Measurements from ENCODE around the gene PDXK. TPM values are rescaled to one million over a fixed set of nuclear protein-coding genes. Genes with fewer than 3 reads are reported as not detected.

Gene PDXK
- total RNA-seq, 1 donor from 2014 or later: 22.4 TPM

- FAIRE-seq: no peak
- no peak for DNase-seq (ENCODE audit: low spot score in 2 of 2)
Observed at GRCh38 chr21:43799301-43799840, 80.4 kb downstream of the PDXK start.

GRCh38 chr21:43800124-43800523 lies 81.2 kb downstream of the PDXK start:
- FAIRE-seq (no peak), DNase-seq (ENCODE audit: low spot score in 2 of 2) (no peak)

- DNase-seq (ENCODE audit: low spot score in 2 of 2): no peak
- no peak for FAIRE-seq
Observed at GRCh38 chr21:43800566-43800965, 81.6 kb downstream of the PDXK start.

- FAIRE-seq: no peak
- no peak for DNase-seq (ENCODE audit: low spot score in 2 of 2)
Observed at GRCh38 chr21:43801006-43801783, 82.3 kb downstream of the PDXK start.

DNA sequence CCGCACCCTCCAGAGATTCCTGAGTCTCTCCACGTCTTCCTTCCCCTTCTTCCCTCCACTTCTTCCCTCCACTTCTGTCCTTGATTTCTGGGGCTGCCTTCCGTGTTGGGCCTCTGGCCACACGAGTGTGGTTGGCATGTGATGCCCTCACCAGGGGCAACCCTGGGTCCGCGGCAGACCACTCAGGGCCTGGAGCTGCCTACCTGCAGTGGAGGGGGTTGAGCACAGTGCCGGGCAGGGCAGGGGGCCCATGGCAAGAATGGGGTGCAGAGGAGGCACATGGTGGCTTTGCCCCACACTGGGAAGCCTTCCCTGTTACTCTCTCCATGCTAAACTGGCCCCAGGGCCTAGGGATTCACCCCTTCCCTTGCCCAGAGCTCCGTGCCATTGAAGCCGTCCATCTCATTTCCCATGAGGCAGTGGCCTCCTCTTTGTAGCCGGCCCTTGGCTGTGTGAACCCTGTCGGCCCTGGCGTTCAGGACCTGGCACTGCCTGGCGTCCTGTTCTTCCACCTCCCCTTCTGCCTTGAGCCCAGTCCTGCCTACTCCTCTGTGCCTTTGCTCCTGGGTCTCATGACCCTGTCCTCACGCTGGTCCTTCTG lies 83.9 kb downstream of the PDXK start:
- FAIRE-seq (no peak), DNase-seq (ENCODE audit: low spot score in 2 of 2) (no peak)

GRCh38 chr21:43803558-43804300 lies 84.8 kb downstream of the PDXK start:
- DNase-seq (ENCODE audit: low spot score in 2 of 2): no peak
- no peak for FAIRE-seq

DNA sequence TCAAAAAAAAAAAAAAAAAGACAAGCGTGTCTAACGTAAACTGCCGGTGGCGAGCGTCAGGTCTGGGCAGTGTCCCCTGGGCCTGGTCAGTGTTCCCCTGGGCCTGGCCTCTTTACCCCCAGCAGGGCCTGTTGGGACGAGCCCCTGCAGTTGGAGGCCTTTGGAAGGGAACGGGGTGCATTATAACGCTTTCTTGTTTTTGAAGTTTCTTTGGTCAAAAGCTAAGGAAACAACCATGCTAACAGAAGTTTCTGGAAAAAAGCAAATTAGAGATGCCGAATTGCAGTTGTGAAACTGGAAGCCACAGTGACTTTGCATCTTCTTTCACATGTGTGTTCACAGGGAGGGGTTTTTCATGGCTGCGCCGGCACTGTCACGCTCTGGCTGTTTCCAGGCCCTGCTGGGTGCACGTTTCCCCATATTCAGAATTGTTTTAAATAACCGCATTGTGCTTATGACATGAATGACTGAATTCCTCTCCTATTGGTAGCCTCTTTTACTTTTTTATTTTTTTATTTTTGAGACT lies 86.4 kb downstream of the PDXK start:
- no peak for DNase-seq (ENCODE audit: low spot score in 2 of 2)
- no peak for FAIRE-seq

DNA sequence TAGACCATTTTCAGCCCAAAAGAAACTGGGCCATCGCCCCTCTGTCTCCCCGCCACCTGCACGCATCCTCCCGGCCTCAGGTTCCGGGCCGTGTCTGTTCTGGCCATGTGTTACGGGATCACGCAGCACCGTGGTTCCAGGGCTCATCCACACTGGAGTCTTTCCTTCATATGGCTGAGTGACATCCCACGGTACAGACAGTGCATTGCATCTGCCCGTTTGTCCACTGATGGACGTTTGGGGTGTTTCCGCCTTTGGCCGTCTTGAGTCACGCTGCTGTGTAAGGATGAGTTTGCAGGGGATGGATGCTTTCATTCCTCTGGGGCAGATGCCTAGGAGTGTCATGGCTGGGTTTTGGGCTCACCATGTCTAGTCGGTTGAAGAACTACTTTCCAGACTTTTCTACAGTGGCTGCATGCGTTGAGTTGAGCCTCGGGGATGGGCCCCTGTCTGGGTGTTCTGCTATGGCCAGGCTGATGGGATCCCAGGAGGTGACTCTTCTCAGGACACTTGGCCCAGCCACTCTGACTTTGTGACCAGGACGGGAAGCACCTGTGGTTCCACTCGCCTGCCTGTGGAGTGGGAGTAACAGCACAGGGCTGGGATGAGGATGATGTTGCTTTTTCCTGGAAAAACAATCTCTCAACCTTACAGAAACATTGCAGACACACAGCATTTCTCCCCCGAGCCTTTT lies 87.2 kb downstream of the PDXK start:
- FAIRE-seq (no peak), DNase-seq (ENCODE audit: low spot score in 2 of 2) (no peak)

- DNase-seq (ENCODE audit: low spot score in 2 of 2): no peak
- FAIRE-seq: no peak
Observed at GRCh38 chr21:43808367-43808766, 89.4 kb downstream of the PDXK start.

DNA sequence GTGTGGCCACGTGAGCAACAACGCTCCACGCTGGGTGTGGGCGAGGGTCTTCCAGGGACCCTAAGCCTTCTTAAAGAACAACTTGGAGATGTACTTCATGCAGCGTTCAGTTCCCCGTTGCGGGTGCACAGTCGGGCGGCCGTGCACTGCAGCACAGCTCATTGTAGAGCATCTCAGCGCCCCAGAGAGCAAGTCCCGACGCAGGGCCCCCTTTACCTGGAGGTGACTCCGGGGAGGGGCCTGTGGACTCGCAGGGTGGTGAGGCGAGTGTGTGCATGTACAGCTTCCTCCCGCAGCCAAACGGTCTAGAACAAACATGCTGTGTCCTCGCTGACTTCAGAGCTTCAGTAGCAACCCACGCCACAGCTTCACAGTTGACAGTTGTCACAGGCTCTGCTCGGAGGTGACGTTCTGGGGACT lies 89.9 kb downstream of the PDXK start:
- no peak for FAIRE-seq
- DNase-seq (ENCODE audit: low spot score in 2 of 2): no peak

DNA sequence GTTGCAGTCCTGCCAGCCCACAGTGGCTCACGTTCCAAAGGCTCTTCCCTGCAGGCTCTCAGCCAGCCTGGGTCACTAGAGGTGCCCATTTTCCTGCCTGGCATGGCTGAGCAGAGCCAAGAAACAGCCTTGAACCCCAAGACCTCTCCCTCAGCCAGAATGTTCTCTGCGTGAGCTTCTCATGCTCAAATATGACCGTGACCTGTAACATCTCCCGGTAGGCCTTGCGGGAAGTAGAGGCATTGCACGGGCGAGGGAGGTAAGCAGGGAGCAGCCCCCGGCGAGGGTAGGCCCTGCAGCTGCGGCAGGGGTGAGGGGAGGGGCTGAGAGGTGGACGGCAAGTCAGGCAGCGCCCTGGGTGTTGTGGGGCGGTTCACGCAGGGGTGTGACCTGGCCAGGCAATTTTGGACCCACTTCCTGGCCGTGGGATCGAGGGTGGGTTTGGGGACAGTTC lies 90.4 kb downstream of the PDXK start:
- no peak for DNase-seq (ENCODE audit: low spot score in 2 of 2)

DNA sequence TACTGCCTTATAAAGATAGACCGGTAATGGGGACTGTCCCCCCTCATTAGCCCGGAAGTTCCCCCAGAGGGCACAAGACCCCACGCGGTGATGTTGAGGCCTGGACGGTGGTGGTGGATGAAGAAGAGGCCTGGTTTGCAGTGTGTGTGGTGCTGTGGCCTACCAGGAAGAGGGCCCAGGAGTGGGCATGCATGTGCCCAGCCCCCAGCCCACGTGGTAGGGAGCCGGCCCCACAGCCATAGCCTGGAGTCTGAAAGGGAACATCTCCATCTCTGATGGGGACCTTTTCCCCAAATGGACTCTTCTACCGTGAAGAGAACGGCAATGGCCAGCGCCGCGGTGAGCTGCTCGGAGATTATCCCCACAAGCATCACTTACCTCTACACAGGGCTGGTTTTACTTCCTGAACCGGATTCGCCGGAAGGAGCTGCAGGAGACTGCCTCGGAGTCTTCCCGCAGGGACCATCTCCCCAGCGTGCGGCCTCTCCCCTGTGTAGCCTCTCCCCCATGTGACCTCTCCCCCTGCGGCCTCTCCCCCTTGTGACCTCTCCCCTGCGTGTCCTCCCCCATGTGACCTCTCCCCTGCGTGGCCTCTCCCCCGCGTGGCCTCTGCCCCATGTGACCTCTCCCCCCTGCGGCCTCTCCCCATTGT lies 91.0 kb downstream of the PDXK start:
- FAIRE-seq (no peak), DNase-seq (ENCODE audit: low spot score in 2 of 2) (no peak)

More for the DNA sequence above, 90.4 kb downstream of the PDXK start:
- no peak for FAIRE-seq

GRCh38 chr21:43810505-43811261 lies 91.8 kb downstream of the PDXK start:
- FAIRE-seq (no peak), DNase-seq (ENCODE audit: low spot score in 2 of 2) (peak; percentile 88 to 97)

GRCh38 chr21:43811262-43812105 lies 92.6 kb downstream of the PDXK start:
- FAIRE-seq: no peak
- no peak for DNase-seq (ENCODE audit: low spot score in 2 of 2)
